HG03108 (cell line): ENCODE results near the gene PACS2.

Experiments
- ATAC-seq: cut with Tn5 transposase; IDR thresholded peaks from one replicate; pipeline ENCODE4 v1.9.1; 2021; ENCODE audit warnings: moderate library complexity; ENCODE audit not compliant: unreplicated experiment

PACS2 gene

GRCh38 chr14:105366386-105367074, 52.0 kb downstream of the PACS2 start:
- no peak for ATAC-seq

- no peak for ATAC-seq
Measured at GRCh38 chr14:105367116-105368031, 52.8 kb downstream of the PACS2 start.

- ATAC-seq, result no peak
Measured at GRCh38 chr14:105368032-105368417, 53.5 kb downstream of the PACS2 start.

GRCh38 chr14:105368426-105368825, 53.9 kb downstream of the PACS2 start:
- no peak for ATAC-seq

GRCh38 chr14:105368910-105369652, 54.5 kb downstream of the PACS2 start:
- no peak for ATAC-seq

- no peak for ATAC-seq
Measured at GRCh38 chr14:105369653-105370040, 55.1 kb downstream of the PACS2 start.

- no peak for ATAC-seq
Measured at GRCh38 chr14:105374389-105374788, 59.8 kb downstream of the PACS2 start.

- ATAC-seq, result no peak
Measured at GRCh38 chr14:105375635-105376057, 61.1 kb downstream of the PACS2 start.

GRCh38 chr14:105376521-105377440, 62.2 kb downstream of the PACS2 start:
- no peak for ATAC-seq

- ATAC-seq, result no peak
Measured at GRCh38 chr14:105377555-105378182, 63.1 kb downstream of the PACS2 start.

GRCh38 chr14:105378199-105378598, 63.7 kb downstream of the PACS2 start:
- ATAC-seq, result no peak

GRCh38 chr14:105378873-105379685, 64.5 kb downstream of the PACS2 start:
- no peak for ATAC-seq

- no peak for ATAC-seq
Measured at GRCh38 chr14:105379946-105380345, 65.4 kb downstream of the PACS2 start.

- no peak for ATAC-seq
Measured at GRCh38 chr14:105380756-105381155, 66.2 kb downstream of the PACS2 start.

- ATAC-seq, result no peak
Measured at GRCh38 chr14:105381446-105382342, 67.1 kb downstream of the PACS2 start.

GRCh38 chr14:105382343-105383082, 68.0 kb downstream of the PACS2 start:
- ATAC-seq, result no peak

GRCh38 chr14:105383083-105383730, 68.7 kb downstream of the PACS2 start:
- no peak for ATAC-seq
